Upper lobe of right lung (tissue), 1 donor: ENCODE results near the gene PLXDC1. TPM values are rescaled to one million over a fixed set of nuclear protein-coding genes. Genes with fewer than 3 reads are reported as not detected.
"Not testable (repeated sequence)": the region's sequence is repeated elsewhere in the genome, so short reads cannot be mapped to it uniquely, and the experiment has no call there.

Experiments
- ATAC-seq: fragments of 200-7000 bp; cut with Tn5 transposase; one replicate; pipeline ENCODE4 v1.9.1; 2020; ENCODE audit warnings: mild to moderate bottlenecking, moderate library complexity
- DNase-seq: peaks from one replicate; pipeline ENCODE4 v3.0.0-alpha.2; 2020
- H3K27ac ChIP-seq: fragments of 200-600 bp; one replicate; pipeline ENCODE4 v1.8.0; 2022
- H3K27me3 ChIP-seq: fragments of 200-600 bp; one replicate; pipeline ENCODE4 v1.8.0; 2022; ENCODE audit warnings: mild to moderate bottlenecking
- H3K36me3 ChIP-seq: fragments of 200-600 bp; one replicate; pipeline ENCODE4 v1.8.0; 2022
- H3K4me1 ChIP-seq: fragments of 200-600 bp; one replicate; pipeline ENCODE4 v1.8.0; 2022
- H3K4me3 ChIP-seq: fragments of 200-600 bp; one replicate; pipeline ENCODE4 v1.8.0; 2022; ENCODE audit warnings: mild to moderate bottlenecking
- H3K9me3 ChIP-seq: fragments of 200-600 bp; one replicate; pipeline ENCODE4 v1.8.0; 2022
- intact Hi-C: fragments of 100-400 bp; cut with DNase I; formaldehyde crosslinking; loops from one replicate; pipeline ENCODE4 v1.11.0; 2022
- total RNA-seq: library from RNA; stranded (reverse); fragmentation: NEBNext Ultra II Directional; extraction: Animal tissue kit (Norgen Biotek cat#: 25700); gene quantifications from one replicate; pipeline ENCODE4 v1.2.1, GENCODE V29; 2021
- TF ChIP-seq, protein P1 (sequence below): fragments of 200-600 bp; IDR thresholded peaks from one replicate; pipeline ENCODE4 v1.8.0; 2022; ENCODE audit warnings: antibody characterized with exemption
- donor health status: DM: no; HTN: yes; CAD: no; lungs with severe emphysema.

The PLXDC1 gene
- total RNA-seq, 1 donor from 2014 or later, result 14.4 TPM

DNA sequence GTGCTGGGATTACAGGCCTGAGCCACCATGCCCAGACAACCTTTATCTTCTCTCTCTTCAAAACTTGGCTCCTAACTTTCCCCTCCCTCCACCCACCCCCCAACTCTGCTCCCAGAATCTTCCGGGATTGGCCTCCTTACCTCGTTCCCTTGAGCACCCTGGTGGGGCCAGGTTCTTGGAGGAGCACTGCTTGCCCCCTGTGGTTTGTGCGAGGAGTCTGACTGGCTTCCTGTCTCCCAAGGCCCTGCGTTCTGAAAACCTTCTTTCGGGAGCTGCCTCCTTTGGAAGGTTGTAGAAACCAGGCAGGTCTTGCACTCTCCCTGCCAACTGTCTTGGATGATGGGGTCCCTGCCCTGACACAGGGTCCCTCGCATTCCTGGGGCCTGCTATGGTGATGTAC, 19.8 kb downstream of the PLXDC1 start:
- no peaks in the 10 kb centered on the region for H3K27me3 ChIP-seq
- DNase-seq (no peak), ATAC-seq (no peak)
- H3K4me1 ChIP-seq, result no peaks in the 10 kb centered on the region
- TF ChIP-seq, protein P1, sequence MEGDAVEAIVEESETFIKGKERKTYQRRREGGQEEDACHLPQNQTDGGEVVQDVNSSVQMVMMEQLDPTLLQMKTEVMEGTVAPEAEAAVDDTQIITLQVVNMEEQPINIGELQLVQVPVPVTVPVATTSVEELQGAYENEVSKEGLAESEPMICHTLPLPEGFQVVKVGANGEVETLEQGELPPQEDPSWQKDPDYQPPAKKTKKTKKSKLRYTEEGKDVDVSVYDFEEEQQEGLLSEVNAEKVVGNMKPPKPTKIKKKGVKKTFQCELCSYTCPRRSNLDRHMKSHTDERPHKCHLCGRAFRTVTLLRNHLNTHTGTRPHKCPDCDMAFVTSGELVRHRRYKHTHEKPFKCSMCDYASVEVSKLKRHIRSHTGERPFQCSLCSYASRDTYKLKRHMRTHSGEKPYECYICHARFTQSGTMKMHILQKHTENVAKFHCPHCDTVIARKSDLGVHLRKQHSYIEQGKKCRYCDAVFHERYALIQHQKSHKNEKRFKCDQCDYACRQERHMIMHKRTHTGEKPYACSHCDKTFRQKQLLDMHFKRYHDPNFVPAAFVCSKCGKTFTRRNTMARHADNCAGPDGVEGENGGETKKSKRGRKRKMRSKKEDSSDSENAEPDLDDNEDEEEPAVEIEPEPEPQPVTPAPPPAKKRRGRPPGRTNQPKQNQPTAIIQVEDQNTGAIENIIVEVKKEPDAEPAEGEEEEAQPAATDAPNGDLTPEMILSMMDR, result no peak
- intact Hi-C loops, result loop anchor here (10.0 kb wide), 1 partner anchor 47 kb away; no protein-coding TSS in a partner anchor
- H3K4me3 ChIP-seq, result no peak overlapping the region
- no peaks in the 10 kb centered on the region for H3K36me3 ChIP-seq
- no peaks in the 10 kb centered on the region for H3K9me3 ChIP-seq
- H3K27ac ChIP-seq, result no peak overlapping the region

DNA sequence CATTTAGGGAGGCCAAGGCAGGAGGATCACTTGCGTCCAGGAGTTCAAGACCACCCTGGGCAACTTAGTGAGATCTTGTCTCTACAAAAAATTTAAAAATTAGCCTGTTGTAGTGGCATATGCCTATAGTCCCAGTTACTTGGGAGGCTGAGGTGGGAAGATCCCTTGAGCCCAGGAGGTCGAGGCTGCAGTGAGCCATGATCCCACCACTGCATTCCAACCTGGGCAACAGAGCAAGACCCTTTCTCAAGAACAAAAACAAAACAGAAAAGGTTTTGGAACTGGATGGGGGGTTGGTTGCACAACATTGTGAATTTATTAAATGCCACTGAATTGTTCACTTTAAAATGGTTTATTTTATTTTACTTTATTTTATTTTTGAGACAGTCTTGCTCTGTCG, 21.2 kb downstream of the PLXDC1 start:
- no peak for ATAC-seq
- TF ChIP-seq, protein P1, result no peak
- intact Hi-C loops, result loop anchor here (10.0 kb wide), 1 partner anchor 45 kb away; no protein-coding TSS in a partner anchor

DNA sequence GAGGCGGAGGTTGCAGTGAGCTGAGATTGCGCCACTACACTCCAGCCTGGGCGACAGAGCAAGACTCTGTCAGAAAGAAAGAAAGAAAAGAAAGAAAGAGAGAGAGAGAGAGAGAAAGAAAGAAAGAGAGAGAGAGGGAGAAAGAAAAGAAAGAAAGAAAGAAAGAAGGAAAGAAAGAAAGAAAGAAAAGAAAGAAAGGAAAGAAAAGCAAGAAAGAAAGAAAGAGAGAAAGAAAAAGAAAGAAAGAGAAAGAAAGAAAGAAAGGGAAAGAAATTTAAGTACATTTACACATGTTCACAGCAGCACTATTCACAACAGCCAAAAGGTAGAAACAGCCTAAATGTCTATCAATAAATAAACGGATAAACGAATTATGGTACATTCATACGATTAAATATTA, 21.9 kb downstream of the PLXDC1 start:
- H3K36me3 ChIP-seq, intact Hi-C loops: not testable (repeated sequence)

More for the DNA sequence above, 21.2 kb downstream of the PLXDC1 start:
- DNase-seq, result no peak
- Histone ChIP-seq H3K27me3 (no peaks in the 10 kb centered on the region), H3K36me3 (no peaks in the 10 kb centered on the region), H3K4me3 (no peak overlapping the region), H3K27ac (no peak overlapping the region), H3K4me1 (no peaks in the 10 kb centered on the region), H3K9me3 (no peaks in the 10 kb centered on the region)

DNA sequence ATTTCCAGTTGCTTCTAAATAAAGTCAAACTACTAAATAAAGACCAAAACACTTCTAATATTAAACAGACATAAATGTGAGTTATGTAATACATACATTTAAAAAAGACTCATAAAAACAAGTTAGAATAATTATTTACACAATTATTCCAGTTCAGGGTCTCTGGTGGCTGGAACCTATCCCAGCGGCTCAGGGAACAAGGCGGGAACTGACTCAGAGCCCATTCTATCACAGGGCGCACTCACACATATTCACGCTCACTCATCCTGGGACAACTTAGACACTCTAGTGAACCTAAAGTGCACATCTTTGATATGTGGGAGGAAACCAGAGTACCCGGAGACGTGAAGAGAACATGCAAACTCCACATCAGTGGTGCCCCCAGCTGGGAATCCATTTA, 25.0 kb downstream of the PLXDC1 start:
- H3K27me3 ChIP-seq, result no peaks in the 10 kb centered on the region
- no peaks in the 10 kb centered on the region for H3K4me1 ChIP-seq
- DNase-seq (no peak), ATAC-seq (no peak)
- intact Hi-C loops, result no loop called here
- TF ChIP-seq, protein P1, result no peak
- no peaks in the 10 kb centered on the region for H3K36me3 ChIP-seq
- H3K9me3 ChIP-seq, result no peaks in the 10 kb centered on the region
- H3K4me3 ChIP-seq, result no peak overlapping the region
- H3K27ac ChIP-seq, result no peak overlapping the region

More for the DNA sequence above, 21.9 kb downstream of the PLXDC1 start:
- H3K9me3 ChIP-seq, DNase-seq, H3K4me3 ChIP-seq, ATAC-seq, H3K27ac ChIP-seq, H3K4me1 ChIP-seq, H3K27me3 ChIP-seq: not testable (repeated sequence)

DNA sequence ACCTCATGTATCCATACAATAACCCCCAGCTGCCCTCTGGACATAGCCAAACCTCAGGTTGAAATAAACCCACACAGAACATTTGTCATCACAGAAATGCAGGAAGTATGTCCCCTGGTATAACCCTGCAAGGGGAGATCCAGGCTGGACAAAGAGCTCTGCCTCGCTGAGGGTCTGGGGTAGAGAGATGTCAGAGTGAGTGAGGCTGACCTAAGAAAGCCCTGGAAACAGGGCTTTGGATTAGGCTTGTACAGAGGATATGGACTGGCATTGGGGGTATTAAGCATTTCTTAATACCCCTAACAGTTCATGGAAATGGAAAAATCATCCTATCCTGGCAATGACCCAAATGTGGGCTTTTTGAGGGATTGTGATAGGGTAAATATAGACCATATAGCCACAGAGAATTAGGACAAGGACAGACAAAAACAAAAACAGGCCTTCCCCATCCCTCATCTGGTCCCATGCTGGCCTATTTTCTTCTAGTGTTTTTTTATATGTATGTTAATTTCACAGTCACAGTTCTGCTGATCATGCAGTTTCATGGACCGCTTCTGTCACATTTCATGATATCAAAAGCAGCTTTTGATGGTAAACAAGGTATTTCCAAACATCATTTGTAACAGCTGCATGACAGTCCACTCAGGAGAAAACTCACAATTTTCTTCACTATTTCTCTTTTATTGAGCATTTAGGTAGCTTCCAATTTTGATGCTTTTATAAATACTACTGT, 26.1 kb downstream of the PLXDC1 start:
- Histone ChIP-seq H3K27me3 (no peaks in the 10 kb centered on the region), H3K27ac (no peak overlapping the region), H3K36me3 (no peaks in the 10 kb centered on the region), H3K4me3 (no peak overlapping the region), H3K4me1 (no peaks in the 10 kb centered on the region), H3K9me3 (no peaks in the 10 kb centered on the region)
- no peak for DNase-seq
- no peak for ATAC-seq
- intact Hi-C loops, result no loop called here
- TF ChIP-seq, protein P1, result no peak

DNA sequence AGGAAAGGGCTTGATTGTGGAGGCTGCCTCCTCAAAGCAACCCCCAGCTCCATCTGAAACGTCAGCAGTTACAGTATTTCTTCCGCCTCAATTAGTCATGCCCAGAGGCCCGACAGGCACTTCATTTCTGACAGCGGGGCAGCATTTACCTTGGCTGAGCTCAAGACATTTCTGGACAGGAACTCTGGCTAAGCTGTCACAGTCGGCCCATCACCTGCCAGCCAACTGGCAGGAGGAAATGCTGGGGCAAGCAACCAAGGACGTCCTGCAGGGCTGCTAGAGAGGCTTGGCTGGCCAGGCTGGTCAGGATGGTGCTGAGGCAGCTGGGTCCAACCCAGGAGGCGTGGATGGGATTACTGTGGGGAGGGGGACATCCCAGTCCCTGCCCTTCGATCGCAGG, 27.8 kb downstream of the PLXDC1 start:
- Histone ChIP-seq H3K27me3 (no peaks in the 10 kb centered on the region), H3K36me3 (no peaks in the 10 kb centered on the region), H3K9me3 (no peaks in the 10 kb centered on the region), H3K27ac (no peak overlapping the region), H3K4me3 (no peak overlapping the region), H3K4me1 (no peaks in the 10 kb centered on the region)
- no peak for ATAC-seq
- no peak for DNase-seq
- intact Hi-C loops, result no loop called here
- TF ChIP-seq, protein P1, result no peak
